IMR-90 (cell line): Measurements from ENCODE around the gene FUT7. TPM values are rescaled to one million over a fixed set of nuclear protein-coding genes. Genes with fewer than 3 reads are reported as not detected.

Source experiments
- ATAC-seq: fragments of 200-7000 bp; cut with Tn5 transposase; 2 replicates; pipeline ENCODE4 v1.9.1; 2020; ENCODE audit warnings: low read depth, mild to moderate bottlenecking, moderate library complexity
- BruUV-seq: library from RNA; stranded (reverse); fragments of 400-500 nt; replicated peaks from 2 replicates; lab custom pipeline; 2021; lab: Mats Ljungman, UMichigan
- CTCF ChIA-PET: fragments of 300-600 bp; formaldehyde crosslinking; extraction: SDS; loops from one replicate; lab custom pipeline; 2021; ENCODE audit warnings: antibody characterized with exemption; lab: Yijun Ruan, JAX
- POLR2A ChIA-PET: fragments of 300-600 bp; sonication (Branson Sonifier 250); formaldehyde crosslinking; loops from one replicate; lab custom pipeline; 2022; ENCODE audit warnings: antibody characterized with exemption; ENCODE audit not compliant: unreplicated experiment; lab: Charles Lee
- DNase-seq: peaks from one replicate; pipeline ENCODE4 v3.0.0; 2013
- H2AFZ ChIP-seq: replicated peaks from 2 replicates; pipeline ENCODE3; 2013; ENCODE audit warnings: low read length, mild to moderate bottlenecking; ENCODE audit not compliant: poor library complexity
- H2AK5ac ChIP-seq: 2 replicates; pipeline ENCODE4 v1.6.1; 2013; ENCODE audit warnings: low read depth, low read length, inconsistent platforms
- H2AK9ac ChIP-seq: replicated peaks from 2 replicates; pipeline ENCODE3; 2013; ENCODE audit warnings: mild to moderate bottlenecking, low read depth, low read length, moderate library complexity; ENCODE audit not compliant: poor library complexity
- H2BK120ac ChIP-seq: 2 replicates; pipeline ENCODE4 v1.6.1; 2013; ENCODE audit warnings: low read depth, low read length, inconsistent platforms
- H2BK15ac ChIP-seq: 3 replicates; pipeline ENCODE4 v1.6.1; 2013; ENCODE audit warnings: low read depth, low read length, inconsistent platforms
- H2BK20ac ChIP-seq: 2 replicates; pipeline ENCODE4 v1.6.1; 2013; ENCODE audit warnings: low read depth, mild to moderate bottlenecking, inconsistent platforms, low read length, moderate library complexity
- H2BK5ac ChIP-seq: 2 replicates; pipeline ENCODE4 v1.6.1; 2013; ENCODE audit warnings: mild to moderate bottlenecking, low read depth, low read length, inconsistent platforms; ENCODE audit not compliant: poor library complexity, severe bottlenecking
- H3K14ac ChIP-seq: replicated peaks from 2 replicates; pipeline ENCODE4 v1.6.1; 2013; ENCODE audit warnings: low read depth, low read length, inconsistent platforms
- H3K18ac ChIP-seq: 2 replicates; pipeline ENCODE4 v1.6.1; 2013; ENCODE audit warnings: low read depth, low read length, control low read depth
- H3K23ac ChIP-seq: 2 replicates; pipeline ENCODE4 v1.6.1; 2013; ENCODE audit warnings: low read depth, low read length, inconsistent platforms
- H3K27ac ChIP-seq: 2 replicates; pipeline ENCODE4 v1.5.1; 2013; ENCODE audit warnings: mild to moderate bottlenecking, control low read depth, low read length; ENCODE audit not compliant: insufficient read depth
- H3K27me3 ChIP-seq: 2 replicates; pipeline ENCODE4 v1.6.1; 2013; ENCODE audit warnings: low read length; ENCODE audit not compliant: control insufficient read depth, insufficient read depth
- H3K36me3 ChIP-seq: 2 replicates; pipeline ENCODE4 v1.6.1; 2013; ENCODE audit warnings: low read length, mixed read lengths; ENCODE audit not compliant: control insufficient read depth, insufficient read depth
- H3K4ac ChIP-seq: 2 replicates; pipeline ENCODE4 v1.6.1; 2013; ENCODE audit warnings: low read depth, low read length, inconsistent platforms
- H3K4me1 ChIP-seq: 2 replicates; pipeline ENCODE4 v1.6.1; 2013; ENCODE audit warnings: low read length, mixed read lengths; ENCODE audit not compliant: control insufficient read depth, insufficient read depth
- H3K4me2 ChIP-seq: 2 replicates; pipeline ENCODE4 v1.6.1; 2013; ENCODE audit warnings: low read depth, mild to moderate bottlenecking, control low read depth, low read length, moderate library complexity
- H3K4me3 ChIP-seq: 2 replicates; pipeline ENCODE4 v1.5.1; 2013; ENCODE audit warnings: low read depth, mild to moderate bottlenecking, control low read depth, low read length, moderate library complexity; ENCODE audit not compliant: insufficient read depth
- H3K56ac ChIP-seq: 2 replicates; pipeline ENCODE4 v1.6.1; 2013; ENCODE audit warnings: low read length, inconsistent platforms; ENCODE audit not compliant: insufficient read depth; ENCODE audit errors: extremely low read depth
- H3K79me1 ChIP-seq, 2 experiments: 2 replicates each; pipeline ENCODE4 v1.6.1; 2013; ENCODE audit warnings: low read length in 2 of 2, inconsistent platforms in 1 of 2, low read depth in 1 of 2
- H3K9ac ChIP-seq: 2 replicates; pipeline ENCODE4 v1.6.1; 2013; ENCODE audit warnings: low read depth, low read length, control low read depth
- H3K9me1 ChIP-seq: 2 replicates; pipeline ENCODE4 v1.6.1; 2013; ENCODE audit warnings: low read length, inconsistent platforms; ENCODE audit not compliant: insufficient read depth
- H3K9me3 ChIP-seq: 2 replicates; pipeline ENCODE4 v1.6.1; 2013; ENCODE audit warnings: low read length; ENCODE audit not compliant: control insufficient read depth, insufficient read depth
- H4K20me1 ChIP-seq: 2 replicates; pipeline ENCODE4 v1.6.1; 2013; ENCODE audit warnings: low read length, inconsistent platforms; ENCODE audit not compliant: insufficient read depth
- H4K5ac ChIP-seq: 2 replicates; pipeline ENCODE4 v1.6.1; 2013; ENCODE audit warnings: mild to moderate bottlenecking, low read depth, low read length, control low read depth
- H4K8ac ChIP-seq, 2 experiments: 2 replicates each; pipeline ENCODE4 v1.6.1; 2013; ENCODE audit warnings: low read depth in 2 of 2, low read length in 2 of 2, control low read depth in 1 of 2, inconsistent platforms in 1 of 2
- H4K91ac ChIP-seq: 2 replicates; pipeline ENCODE4 v1.6.1; 2013; ENCODE audit warnings: low read depth, low read length, inconsistent platforms; ENCODE audit not compliant: insufficient read depth
- RCOR1 ChIP-seq: IDR thresholded peaks from 2 replicates; pipeline ENCODE4 v1.6.1; 2012; ENCODE audit warnings: mild to moderate bottlenecking, low read length, improper control_type of control experiment; ENCODE audit not compliant: insufficient replicate concordance
- SMC3 ChIP-seq: fragments of 150-350 bp; IDR thresholded peaks from 2 replicates; pipeline ENCODE4 v1.6.1; 2016; ENCODE audit warnings: low read depth, mild to moderate bottlenecking, antibody characterized with exemption, low read length, moderate library complexity
- WGBS, 2 experiments: methylation state at CpG; one replicate each; pipeline versions ENCODE4 v1.1.5 to v1.1.7; 2013; ENCODE audit warnings: missing lambda C conversion rate in 2 of 2; ENCODE audit not compliant: insufficient read length in 1 of 2; ENCODE audit errors: extremely low coverage in 2 of 2; 5-methylcytosine and 5-hydroxymethylcytosine counted together
- dilution Hi-C: fragments of 300-500 bp; cut with HindIII; formaldehyde crosslinking; loops from one replicate; pipeline ENCODE4 v1.14.3; 2018; ENCODE audit warnings: low sequenced_read_pairs; ENCODE audit not compliant: unreplicated experiment
- in situ Hi-C: fragments of 300-500 bp; cut with MboI; formaldehyde crosslinking; loops from 3 replicates; pipeline ENCODE4 v1.14.3; 2019; ENCODE audit warnings: low sequenced_read_pairs, inconsistent platforms, mixed read lengths
- intact Hi-C: fragments of 100-400 bp; cut with micrococcal nuclease; formaldehyde crosslinking; loops from 2 replicates; pipeline ENCODE4 v1.10.0; 2022
- polyA plus RNA-seq, 3 experiments: library from polyadenylated mRNA; depleted of rRNA; stranded (reverse); fragments of >200 nt; gene quantifications; 2 replicates each; pipeline ENCODE4 v1.2.3, GENCODE V29; 2012; ENCODE audit warnings: low replicate concordance in 1 of 3
- total RNA-seq: library from RNA; depleted of rRNA; stranded (reverse); fragments of >200 nt; gene quantifications from 2 replicates; pipeline ENCODE4 v1.2.3, GENCODE V29; 2012

Gene FUT7
- total and polyA plus RNA-seq, 2 of the 4 experiments (the other 2 are of a cell fraction), result not detected

DNA sequence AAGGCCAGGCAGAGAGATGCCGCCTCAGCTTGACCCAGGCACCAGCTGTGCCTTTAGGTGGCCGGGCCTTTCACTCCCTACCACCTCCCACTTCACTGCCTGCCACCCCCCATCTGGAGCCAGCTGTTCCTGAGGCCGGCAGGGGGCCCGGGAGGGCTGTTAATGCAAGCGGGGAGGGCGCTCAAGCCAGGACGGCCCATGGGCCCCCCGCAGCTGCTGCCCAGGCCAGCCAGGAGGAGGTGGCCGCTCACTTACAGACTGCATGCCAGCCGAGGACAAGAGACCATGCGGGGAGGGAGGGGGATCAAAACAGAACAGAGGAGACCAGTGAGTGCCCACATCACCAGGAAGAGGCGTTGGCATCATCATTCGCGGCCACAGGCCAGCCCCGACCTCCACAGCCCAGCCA lies 8.3 kb downstream of the FUT7 start:
- Histone ChIP-seq H3K4me3 (no peak overlapping the region), H3K14ac (no peak overlapping the region), H2BK5ac (no peak overlapping the region), H3K27me3 (no peaks in the 10 kb centered on the region), H4K5ac (no peak overlapping the region), H3K9ac (no peak overlapping the region), H2BK15ac (no peak overlapping the region), H2BK120ac (no peak overlapping the region), H2BK20ac (no peak overlapping the region), H3K18ac (no peak overlapping the region), H3K4ac (no peak overlapping the region), H4K91ac (no peak overlapping the region), H3K9me1 (peaks cover 4% of the 10 kb centered on the region; the same call in 1 of the 2 replicates), H2AK5ac (no peak overlapping the region), H2AFZ (no peak overlapping the region), H3K9me3 (no peaks in the 10 kb centered on the region), H4K20me1 (no peaks in the 10 kb centered on the region; the same call in 1 of the 2 replicates), H3K56ac (no peak overlapping the region), H3K4me2 (no peak overlapping the region), H3K27ac (no peak overlapping the region), H3K36me3 (peaks cover 2% of the 10 kb centered on the region; the same call in 1 of the 2 replicates), H4K8ac (no peak overlapping the region), H3K23ac (no peak overlapping the region), H3K4me1 (peaks cover 5% of the 10 kb centered on the region), H2AK9ac (no peak overlapping the region), H3K79me1 (peaks cover 0 to 7% of the 10 kb centered on the region in 2 experiments; a peak in 2 of 4 replicates)
- ATAC-seq (no peak), DNase-seq (no peak)
- no TSS peak for BruUV-seq
- intact Hi-C loops, result no loop called here
- WGBS, 2 experiments, result 71% methylated on average over 10 of the region's 15 CpGs; no CpG with 5 or more reads in 1 of the 2 experiments
- dilution Hi-C loops, result no loop called here
- in situ Hi-C loops, result no loop called here
- CTCF ChIA-PET, result no interaction called here
- POLR2A ChIA-PET, result no interaction called here
- TF ChIP-seq RCOR1 (no peak), SMC3 (no peak)
